HCT116 (cell line): Measurements from ENCODE around the gene MFRP. TPM values are rescaled to one million over a fixed set of nuclear protein-coding genes. Genes with fewer than 3 reads are reported as not detected.
A peak's percentile ranks its signal among the peaks of the same experiment; 100 is the strongest.

Experiments used
- ATAC-seq: fragments of 200-7000 bp; cut with Tn5 transposase; 2 replicates; pipeline ENCODE4 v1.9.1; 2020; ENCODE audit warnings: mild to moderate bottlenecking, moderate library complexity
- BruUV-seq: library from RNA; stranded (reverse); fragments of 400-500 nt; replicated peaks from 2 replicates; lab custom pipeline; 2021; lab: Mats Ljungman, UMichigan
- CTCF ChIA-PET: fragments of 300-600 bp; sonication (Branson Sonifier 250); formaldehyde crosslinking; loops from one replicate; lab custom pipeline; 2021; ENCODE audit warnings: antibody characterized with exemption; lab: Charles Lee
- POLR2A ChIA-PET: fragments of 300-600, 350-600 bp; sonication (Branson Sonifier 250); formaldehyde crosslinking; loops from one replicate; lab custom pipeline; 2021; ENCODE audit warnings: antibody characterized with exemption; lab: Charles Lee
- RAD21 ChIA-PET, 2 experiments: fragments of 300-600 bp; sonication (Branson Sonifier 250); formaldehyde crosslinking; loops; one replicate each; lab custom pipeline; 2023; ENCODE audit warnings: low total read pairs in 2 of 2; ENCODE audit not compliant: uncharacterized antibody in 2 of 2, unreplicated experiment in 2 of 2, low non-redundant PET in 1 of 2; lab: Charles Lee
- DNase-seq: peaks from one replicate; pipeline ENCODE4 v3.0.0-alpha.2; 2010; ENCODE audit warnings: low read depth, low spot score
- H2AFZ ChIP-seq: fragments of 200-600 bp; shearing (Covaris generic), sonication (generic); 2 replicates; pipeline ENCODE4 v1.6.1; 2017; ENCODE audit warnings: low read depth, mixed run types, mixed read lengths, antibody characterized with exemption, low read length; ENCODE audit not compliant: poor library complexity, severe bottlenecking
- H3K27ac ChIP-seq: 2 replicates; pipeline ENCODE4 v1.5.1; 2012; ENCODE audit warnings: low read depth, low read length
- H3K27me3 ChIP-seq: fragments of 200-600 bp; sonication (generic); 2 replicates; pipeline ENCODE4 v1.6.1; 2016; ENCODE audit warnings: mixed run types, low read length, mixed read lengths; ENCODE audit not compliant: insufficient read depth
- H3K36me3 ChIP-seq, 2 experiments: fragments of 200-500 bp in 1 of 2; fragments of 200-600 bp in 1 of 2; sonication (Bioruptor generic) in 1 of 2; sonication (generic) in 1 of 2; 2 replicates each; pipeline versions ENCODE4 v1.5.1 to v1.6.1; 2014 to 2016; ENCODE audit warnings: low read length in 2 of 2, inconsistent platforms in 1 of 2, mixed read lengths in 1 of 2, mixed run types in 1 of 2; ENCODE audit not compliant: insufficient read depth in 2 of 2, control insufficient read depth in 1 of 2
- H3K4me1 ChIP-seq, 2 experiments: fragments of 200-600 bp in 1 of 2; sonication (generic) in 1 of 2; 2 replicates each; pipeline versions ENCODE4 v1.5.1 to v1.6.1; 2012 to 2017; ENCODE audit warnings: low read length in 2 of 2, inconsistent platforms in 1 of 2, mild to moderate bottlenecking in 1 of 2, mixed read lengths in 1 of 2, mixed run types in 1 of 2, moderate library complexity in 1 of 2; ENCODE audit not compliant: insufficient read depth in 2 of 2, control insufficient read depth in 1 of 2
- H3K4me2 ChIP-seq: fragments of 200-600 bp; sonication (generic); 2 replicates; pipeline ENCODE4 v1.6.1; 2017; ENCODE audit warnings: mixed run types, low read length, mixed read lengths
- H3K4me3 ChIP-seq, 2 experiments: fragments of 200-600 bp in 1 of 2; sonication (generic) in 1 of 2; replicated peaks in 1 of 2; 2 replicates each; pipeline ENCODE4 v1.5.1; 2011 to 2016; ENCODE audit warnings: low read length in 2 of 2, control low read depth in 1 of 2, low read depth in 1 of 2, mild to moderate bottlenecking in 1 of 2, mixed read lengths in 1 of 2, mixed run types in 1 of 2
- H3K79me2 ChIP-seq: fragments of 200-600 bp; sonication (generic); 2 replicates; pipeline ENCODE4 v1.6.1; 2017; ENCODE audit warnings: mild to moderate bottlenecking, mixed run types, low read length, moderate library complexity, mixed read lengths; ENCODE audit not compliant: insufficient read depth
- H3K9ac ChIP-seq: fragments of 200-600 bp; sonication (generic); 2 replicates; pipeline ENCODE4 v1.6.1; 2016; ENCODE audit warnings: low read length, mixed read lengths
- H3K9me2 ChIP-seq: fragments of 200-600 bp; sonication (generic), shearing (Covaris generic); 2 replicates; pipeline ENCODE4 v1.6.1; 2017; ENCODE audit warnings: mixed run types, mild to moderate bottlenecking, moderate library complexity; ENCODE audit not compliant: insufficient read depth
- H3K9me3 ChIP-seq, 2 experiments: fragments of 200-500 bp in 1 of 2; fragments of 200-600 bp in 1 of 2; sonication (Bioruptor generic) in 1 of 2; sonication (generic) in 1 of 2; 2 replicates each; pipeline ENCODE4 v1.6.1; 2014 to 2017; ENCODE audit warnings: low read length in 2 of 2, mixed read lengths in 2 of 2, inconsistent platforms in 1 of 2, low read depth in 1 of 2, mild to moderate bottlenecking in 1 of 2, mixed run types in 1 of 2, moderate library complexity in 1 of 2; ENCODE audit not compliant: control insufficient read depth in 1 of 2, insufficient read depth in 1 of 2
- H4K20me1 ChIP-seq: fragments of 200-600 bp; sonication (generic), shearing (Covaris generic); 2 replicates; pipeline ENCODE4 v1.6.1; 2017; ENCODE audit warnings: mixed run types, mild to moderate bottlenecking, moderate library complexity; ENCODE audit not compliant: insufficient read depth
- ATF3 ChIP-seq: IDR thresholded peaks from 2 replicates; pipeline ENCODE4 v1.6.1; 2012
- EGR1 ChIP-seq: IDR thresholded peaks from 2 replicates; pipeline ENCODE4 v1.6.1; 2012; ENCODE audit warnings: low read depth
- EZH2 ChIP-seq: fragments of 200-600 bp; sonication (generic); IDR thresholded peaks from 2 replicates; pipeline ENCODE4 v1.6.1; 2017; ENCODE audit warnings: antibody characterized with exemption, mixed run types
- EZH2phosphoT487 ChIP-seq: fragments of 200-600 bp; IDR thresholded peaks from 2 replicates; pipeline ENCODE4 v1.6.1; 2018; ENCODE audit warnings: antibody characterized with exemption, borderline replicate concordance
- FOSL1 ChIP-seq: IDR thresholded peaks from 2 replicates; pipeline ENCODE4 v1.6.1; 2012; ENCODE audit warnings: low read depth
- MAX ChIP-seq: IDR thresholded peaks from 2 replicates; pipeline ENCODE4 v1.6.1; 2012
- POLR2A ChIP-seq: IDR thresholded peaks from 2 replicates; pipeline ENCODE4 v1.7.0; 2011; ENCODE audit warnings: borderline replicate concordance; ENCODE audit not compliant: insufficient read depth, insufficient read length; ENCODE audit errors: extremely low read depth
- POLR2AphosphoS5 ChIP-seq: IDR thresholded peaks from 2 replicates; pipeline ENCODE4 v1.6.1; 2011; ENCODE audit warnings: mild to moderate bottlenecking, low read depth, low read length, moderate library complexity
- REST ChIP-seq: IDR thresholded peaks from 2 replicates; pipeline ENCODE4 v1.6.1; 2012; ENCODE audit warnings: low read depth
- SIN3A ChIP-seq: IDR thresholded peaks from 2 replicates; pipeline ENCODE4 v1.6.1; 2012; ENCODE audit warnings: low read depth
- TCF7L2 ChIP-seq: IDR thresholded peaks from 2 replicates; pipeline ENCODE4 v1.7.0; 2011; ENCODE audit warnings: borderline replicate concordance, inconsistent platforms; ENCODE audit not compliant: insufficient read depth, insufficient read length; ENCODE audit errors: extremely low read depth
- YY1 ChIP-seq: IDR thresholded peaks from 2 replicates; pipeline ENCODE4 v1.6.1; 2011; ENCODE audit warnings: low read length, low read depth, moderate library complexity, mild to moderate bottlenecking; ENCODE audit not compliant: insufficient replicate concordance; ENCODE audit errors: extremely low read depth
- ZBTB33 ChIP-seq: IDR thresholded peaks from 2 replicates; pipeline ENCODE4 v1.6.1; 2011; ENCODE audit warnings: mild to moderate bottlenecking, low read length, moderate library complexity; ENCODE audit not compliant: insufficient replicate concordance; ENCODE audit errors: extremely low read depth
- ZFX ChIP-seq: fragments of 450-650 bp; IDR thresholded peaks from 2 replicates; pipeline ENCODE4 v1.6.1; 2017
- intact Hi-C: fragments of 100-400 bp; cut with micrococcal nuclease; formaldehyde crosslinking; loops from 2 replicates; pipeline ENCODE4 v1.10.0; 2022
- total RNA-seq: library from RNA; stranded (reverse); gene quantifications from one replicate; pipeline ENCODE4 v1.2.1, GENCODE V29; 2021; ENCODE audit not compliant: unreplicated experiment

MFRP gene
- total RNA-seq, 1 experiment from 2014 or later, result not detected

- POLR2A ChIA-PET, result interaction anchor here (0.6 kb wide), 1 partner anchor 24 kb away, joined by 3 read pairs; no protein-coding TSS in a partner anchor
- H3K9me2 ChIP-seq, result no peaks in the 10 kb centered on the region
- H3K27me3 ChIP-seq, result no peaks in the 10 kb centered on the region
- ATAC-seq, result no peak
- intact Hi-C loops, result no loop called here
- peak overlapping the region; percentile 99; the same call in 1 of the 2 replicates for H3K4me2 ChIP-seq
- RAD21 ChIA-PET, result no interaction called here
- no peak overlapping the region for H3K4me3 ChIP-seq
- CTCF ChIA-PET, result interaction anchor here (1.4 kb wide), 1 partner anchor 24 kb away, joined by 4 read pairs; no protein-coding TSS in a partner anchor
- H3K4me1 ChIP-seq, result peaks cover 16 to 37% of the 10 kb centered on the region in 2 experiments
- H3K36me3 ChIP-seq, result peaks cover 0 to 8% of the 10 kb centered on the region in 2 experiments; a peak in 3 of 4 replicates
- no peaks in the 10 kb centered on the region; the same call in 1 of the 2 replicates for H3K79me2 ChIP-seq
- H3K27ac ChIP-seq, result peak overlapping the region; percentile 66; the same call in 1 of the 2 replicates
- H3K9me3 ChIP-seq, result no peaks in the 10 kb centered on the region
- H2AFZ ChIP-seq, result no peak overlapping the region
- H3K9ac ChIP-seq, result peak overlapping the region; percentile 71; the same call in 1 of the 2 replicates
- no peak for DNase-seq
- TF ChIP-seq EZH2, result no peak
- no peak for TF ChIP-seq ZBTB33
- no peak for TF ChIP-seq REST
- no peak for TF ChIP-seq MAX
- no peak for TF ChIP-seq EGR1
- no peak for TF ChIP-seq ZFX
- TF ChIP-seq FOSL1, result no peak
- TF ChIP-seq POLR2AphosphoS5, result no peak
- no peak for TF ChIP-seq ATF3
- no peak for TF ChIP-seq TCF7L2
- TF ChIP-seq POLR2A, result no peak
- no peak for TF ChIP-seq SIN3A
- TF ChIP-seq YY1, result no peak
- no peak for TF ChIP-seq EZH2phosphoT487
- no TSS peak for BruUV-seq
- no peaks in the 10 kb centered on the region for H4K20me1 ChIP-seq
Measured at GRCh38 chr11:119314726-119315125, 31.8 kb downstream of the MFRP start.
